Muscle of back (tissue), 13 donors: ENCODE measurements around the gene MARF1. TPM values are rescaled to one million over a fixed set of nuclear protein-coding genes. Genes with fewer than 3 reads are reported as not detected.
"Not testable (repeated sequence)": the region's sequence is repeated elsewhere in the genome, so short reads cannot be mapped to it uniquely, and the experiment has no call there.

Experiments used
- DNase-seq, 3 donors: peaks; one replicate each; pipeline versions ENCODE4 v3.0.0 to v3.0.0-alpha.2; 2013
- long read RNA-seq, 9 donors: transcript quantifications; one replicate each; lab custom pipeline, GENCODE V29; 2026
- polyA plus RNA-seq, 10 donors: library from polyadenylated mRNA; unstranded; fragments of 120-200 nt; gene quantifications; one replicate each; pipeline ENCODE4 v1.2.1, GENCODE V29; 2013; ENCODE audit not compliant: insufficient read length in 10 of 10

Gene MARF1
- 10 to 100 TPM; 24.6 to 45.4 (median 32.1) TPM for polyA plus RNA-seq
- long read RNA-seq, donor 1, partial matches to known transcripts: 5 of 5 reads
- long read RNA-seq, donor 1, other reads (novel, unspliced or antisense): 0 of 5 reads
- long read RNA-seq, donor 2, partial matches to known transcripts: 0 of 3 reads
- long read RNA-seq, donor 2, other reads (novel, unspliced or antisense): 0 of 3 reads
- long read RNA-seq, donor 3: 0 reads
- long read RNA-seq, donor 4, partial matches to known transcripts: 6 of 7 reads
- long read RNA-seq, donor 4, other reads (novel, unspliced or antisense): 0 of 7 reads
- long read RNA-seq, donor 5, partial matches to known transcripts: 7 of 10 reads
- long read RNA-seq, donor 5, other reads (novel, unspliced or antisense): 0 of 10 reads
- long read RNA-seq, donor 6, partial matches to known transcripts: 6 of 6 reads
- long read RNA-seq, donor 6, other reads (novel, unspliced or antisense): 0 of 6 reads
- long read RNA-seq, donor 7, full-length matches to known transcripts: 6 of 17 reads
- long read RNA-seq, donor 7, partial matches to known transcripts: 11 of 17 reads
- long read RNA-seq, donor 7, other reads (novel, unspliced or antisense): 0 of 17 reads
- long read RNA-seq, donor 8, partial matches to known transcripts: 0 of 3 reads
- long read RNA-seq, donor 8, other reads (novel, unspliced or antisense): 0 of 3 reads
- long read RNA-seq, donor 9: 0 reads

GRCh38 chr16:15643048-15643945 lies at the start of gene MARF1:
TSS of gene MARF1 (minus strand) at chr16:15643154. CDS start at chr16:15639233, 3,921 bp downstream.
- peak; percentile 96 to 98 (median 97) for DNase-seq

GRCh38 chr16:15692508-15692907 lies 49.6 kb upstream of the MARF1 start:
- DNase-seq: not testable (repeated sequence)

GRCh38 chr16:15691046-15691445 lies 48.1 kb upstream of the MARF1 start:
- DNase-seq: no peak

- DNase-seq: no peak
Observed at GRCh38 chr16:15690296-15690695, 47.3 kb upstream of the MARF1 start.

- DNase-seq: no peak
Observed at GRCh38 chr16:15689290-15689689, 46.3 kb upstream of the MARF1 start.

- no peak for DNase-seq
Observed at GRCh38 chr16:15686287-15686686, 43.3 kb upstream of the MARF1 start.

- no peak for DNase-seq
Observed at GRCh38 chr16:15682105-15682570, 39.2 kb upstream of the MARF1 start.

GRCh38 chr16:15677447-15677846 lies 34.5 kb upstream of the MARF1 start:
- DNase-seq: no peak

- no peak for DNase-seq
Observed at GRCh38 chr16:15676506-15676905, 33.6 kb upstream of the MARF1 start.

GRCh38 chr16:15674571-15674970 lies 31.6 kb upstream of the MARF1 start:
- DNase-seq: no peak

GRCh38 chr16:15672514-15673167 lies 29.7 kb upstream of the MARF1 start:
- DNase-seq: peak; percentile 78 to 89 (median 85)

GRCh38 chr16:15672127-15672513 lies 29.2 kb upstream of the MARF1 start:
- not testable (repeated sequence) for DNase-seq

- no peak for DNase-seq
Observed at GRCh38 chr16:15671530-15672117, 28.7 kb upstream of the MARF1 start.

- DNase-seq: no peak
Observed at GRCh38 chr16:15667091-15667742, 24.3 kb upstream of the MARF1 start.

GRCh38 chr16:15665107-15665506 lies 22.2 kb upstream of the MARF1 start:
- DNase-seq: no peak

GRCh38 chr16:15660203-15660601 lies 17.2 kb upstream of the MARF1 start:
- no peak for DNase-seq

GRCh38 chr16:15658556-15658955 lies 15.6 kb upstream of the MARF1 start:
- DNase-seq: no peak

GRCh38 chr16:15658149-15658548 lies 15.2 kb upstream of the MARF1 start:
- DNase-seq: no peak

- not testable (repeated sequence) for DNase-seq
Observed at GRCh38 chr16:15655561-15655960, 12.6 kb upstream of the MARF1 start.

- no peak for DNase-seq
Observed at GRCh38 chr16:15654591-15654990, 11.6 kb upstream of the MARF1 start.
